Endothelial cell of umbilical vein (primary cell): ENCODE data around the gene DHX30. TPM values are rescaled to one million over a fixed set of nuclear protein-coding genes. Genes with fewer than 3 reads are reported as not detected.

ENCODE experiments used
- BruUV-seq: library from RNA; stranded (reverse); fragments of 400-500 nt; replicated peaks from 2 replicates; lab custom pipeline; 2021; lab: Mats Ljungman, UMichigan
- CTCF ChIA-PET: fragments of 300-600, 350-600 bp; sonication (Branson Sonifier 250); formaldehyde crosslinking; loops from one replicate; lab custom pipeline; 2021; ENCODE audit warnings: antibody characterized with exemption, inconsistent platforms; lab: Charles Lee
- POLR2A ChIA-PET: fragments of 300-600, 350-600 bp; sonication (Branson Sonifier 250); formaldehyde crosslinking; loops from one replicate; lab custom pipeline; 2021; ENCODE audit warnings: antibody characterized with exemption, inconsistent platforms; lab: Charles Lee
- DNase-seq: peaks from one replicate; pipeline ENCODE4 v3.0.0-alpha.2; 2011; ENCODE audit warnings: low read depth, low spot score
- FAIRE-seq: peaks from 2 replicates; lab custom pipeline; 2011; peaks lifted over from hg19 to GRCh38; lab: Jason Lieb, UNC
- H2AFZ ChIP-seq: 2 replicates; pipeline ENCODE4 v1.6.0; 2012; ENCODE audit warnings: low read depth, low read length, control low read depth, inconsistent platforms
- H3K27ac ChIP-seq: 2 replicates; pipeline ENCODE4 v1.5.1; 2011; ENCODE audit warnings: low read depth, mild to moderate bottlenecking, control low read depth, low read length, moderate library complexity; ENCODE audit not compliant: insufficient read depth
- H3K27me3 ChIP-seq, 2 experiments: 2 replicates each; pipeline versions ENCODE4 v1.6.0 to v1.6.1; 2011; ENCODE audit warnings: low read length in 2 of 2, mixed read lengths in 1 of 2; ENCODE audit not compliant: control insufficient read depth in 2 of 2, insufficient read depth in 2 of 2
- H3K36me3 ChIP-seq, 2 experiments: 2 replicates in 1 of 2; 3 replicates in 1 of 2; pipeline ENCODE4 v1.5.1; 2011; ENCODE audit warnings: low read length in 2 of 2, mild to moderate bottlenecking in 1 of 2, moderate library complexity in 1 of 2; ENCODE audit not compliant: control insufficient read depth in 2 of 2, insufficient read depth in 2 of 2; ENCODE audit errors: extremely low read depth in 1 of 2
- H3K4me1 ChIP-seq: 3 replicates; pipeline ENCODE4 v1.5.1; 2011; ENCODE audit warnings: mild to moderate bottlenecking, low read length; ENCODE audit not compliant: control insufficient read depth, insufficient read depth; ENCODE audit errors: extremely low read depth
- H3K4me2 ChIP-seq: 2 replicates; pipeline ENCODE4 v1.6.1; 2011; ENCODE audit warnings: low read length, control low read depth, mixed read lengths; ENCODE audit not compliant: insufficient read depth
- H3K4me3 ChIP-seq, 3 experiments: fragments of 200-600 bp in 1 of 3; sonication (generic), shearing (Covaris generic) in 1 of 3; replicated peaks in 1 of 3; 2 replicates each; pipeline ENCODE4 v1.5.1; 2011 to 2016; ENCODE audit warnings: control low read depth in 3 of 3, low read length in 3 of 3, mild to moderate bottlenecking in 2 of 3, inconsistent platforms in 1 of 3, low read depth in 1 of 3, moderate library complexity in 1 of 3; ENCODE audit not compliant: insufficient read depth in 1 of 3
- H3K79me2 ChIP-seq: 2 replicates; pipeline ENCODE4 v1.6.0; 2012; ENCODE audit warnings: low read length, inconsistent platforms; ENCODE audit not compliant: control insufficient read depth, insufficient read depth
- H3K9ac ChIP-seq: replicated peaks from 2 replicates; pipeline ENCODE3; 2011; ENCODE audit warnings: low read length, control low read depth; ENCODE audit not compliant: insufficient read depth; ENCODE audit errors: extremely low read depth
- H3K9me1 ChIP-seq: replicated peaks from 3 replicates; pipeline ENCODE4 v1.6.0; 2011; ENCODE audit warnings: mild to moderate bottlenecking, low read length; ENCODE audit not compliant: control insufficient read depth, insufficient read depth; ENCODE audit errors: extremely low read depth
- H3K9me3 ChIP-seq: replicated peaks from 2 replicates; pipeline ENCODE4 v1.5.1; 2012; ENCODE audit warnings: low read length, inconsistent platforms; ENCODE audit not compliant: control insufficient read depth, insufficient read depth
- H4K20me1 ChIP-seq: replicated peaks from 2 replicates; pipeline ENCODE3; 2011; ENCODE audit warnings: mild to moderate bottlenecking, low read length; ENCODE audit not compliant: control insufficient read depth, insufficient read depth; ENCODE audit errors: extremely low read depth
- GATA2 ChIP-seq: IDR thresholded peaks from 2 replicates; pipeline ENCODE4 v1.7.0; 2011; ENCODE audit warnings: low read depth, mild to moderate bottlenecking, moderate library complexity, mixed read lengths, low read length; ENCODE audit not compliant: insufficient read length, insufficient read depth
- MAX ChIP-seq: IDR thresholded peaks from 2 replicates; pipeline ENCODE4 v1.6.1; 2011; ENCODE audit not compliant: insufficient read depth, insufficient read length
- MYC ChIP-seq: IDR thresholded peaks from one replicate; pipeline ENCODE4 v1.6.1; 2011; ENCODE audit warnings: mild to moderate bottlenecking, low read depth, low read length
- POLR2A ChIP-seq: IDR thresholded peaks from 2 replicates; pipeline ENCODE4 v1.6.1; 2012; ENCODE audit warnings: low read depth, mild to moderate bottlenecking, control low read depth, low read length
- dilution Hi-C: fragments of 300-500 bp; cut with MboI; formaldehyde crosslinking; loops from one replicate; pipeline ENCODE4 v1.15.0; 2019; ENCODE audit warnings: low sequenced_read_pairs; ENCODE audit not compliant: extremely low pct_ligation_motif_present
- intact Hi-C: fragments of 100-400 bp; cut with micrococcal nuclease; formaldehyde crosslinking; loops from one replicate; pipeline ENCODE4 v1.10.0; 2022
- polyA plus RNA-seq, 4 experiments: library from polyadenylated mRNA; depleted of rRNA in 3 of 4; stranded (reverse) in 3 of 4; unstranded in 1 of 4; fragments of >200 nt; gene quantifications; 2 replicates each; pipeline versions ENCODE4 v1.2.1 to v1.2.3, GENCODE V29; 2011 to 2012; ENCODE audit warnings: missing spikeins in 1 of 4
- total RNA-seq: library from RNA; stranded (reverse); gene quantifications from 2 replicates; pipeline ENCODE4 v1.2.3, GENCODE V29; 2021

The DHX30 gene
- total and polyA plus RNA-seq, 2 donors (not counting 3 experiments of a cell fraction or from before 2014, with no cell fraction given) = 79.0 to 86.9 TPM

GRCh38 chr3:47841786-47842349, 38.9 kb downstream of the DHX30 start:
- Histone ChIP-seq H4K20me1 (no peaks in the 10 kb centered on the region), H2AFZ (no peak overlapping the region), H3K4me1 (no peaks in the 10 kb centered on the region), H3K9me3 (no peaks in the 10 kb centered on the region), H3K4me3 (no peak overlapping the region), H3K79me2 (peaks cover 8% of the 10 kb centered on the region), H3K27me3 (no peaks in the 10 kb centered on the region), H3K9me1 (no peaks in the 10 kb centered on the region), H3K9ac (no peak overlapping the region), H3K4me2 (no peak overlapping the region), H3K27ac (no peak overlapping the region), H3K36me3 (peaks cover 22 to 58% of the 10 kb centered on the region in 2 experiments)
- no TSS peak for BruUV-seq
- ChIA-PET POLR2A (no interaction called here), CTCF (interaction anchor here (0.6 to 2.1 kb wide), 2 partner anchors 17 to 309 kb away, joined by 3 to 9 read pairs; no protein-coding TSS in a partner anchor)
- intact Hi-C loops (no loop called here), dilution Hi-C loops (no loop called here)
- FAIRE-seq (no peak), DNase-seq (no peak)
- TF ChIP-seq GATA2 = no peak

- Histone ChIP-seq H2AFZ (no peak overlapping the region), H3K4me2 (no peak overlapping the region), H3K9me1 (no peaks in the 10 kb centered on the region), H4K20me1 (no peaks in the 10 kb centered on the region), H3K9me3 (no peaks in the 10 kb centered on the region), H3K79me2 (no peaks in the 10 kb centered on the region), H3K27ac (no peak overlapping the region), H3K27me3 (no peaks in the 10 kb centered on the region), H3K4me1 (no peaks in the 10 kb centered on the region), H3K9ac (no peak overlapping the region), H3K4me3 (no peak overlapping the region), H3K36me3 (peaks cover 21 to 81% of the 10 kb centered on the region in 2 experiments)
- dilution Hi-C loops (no loop called here), intact Hi-C loops (no loop called here)
- POLR2A ChIA-PET = no interaction called here
- FAIRE-seq = no peak
- no peak for DNase-seq
- no TSS peak for BruUV-seq
- TF ChIP-seq MYC (no peak), MAX (no peak), POLR2A (no peak)
- CTCF ChIA-PET = no interaction called here
These were observed 43.4 kb downstream of the DHX30 start for GRCh38 chr3:47846186-47846879.
